HuH-7 (cell line): ENCODE measurements around the gene ASPRV1.

Source experiments
- DNase-seq: peaks from one replicate; pipeline ENCODE4 v3.0.0; 2011; ENCODE audit warnings: low spot score

The ASPRV1 gene

DNA sequence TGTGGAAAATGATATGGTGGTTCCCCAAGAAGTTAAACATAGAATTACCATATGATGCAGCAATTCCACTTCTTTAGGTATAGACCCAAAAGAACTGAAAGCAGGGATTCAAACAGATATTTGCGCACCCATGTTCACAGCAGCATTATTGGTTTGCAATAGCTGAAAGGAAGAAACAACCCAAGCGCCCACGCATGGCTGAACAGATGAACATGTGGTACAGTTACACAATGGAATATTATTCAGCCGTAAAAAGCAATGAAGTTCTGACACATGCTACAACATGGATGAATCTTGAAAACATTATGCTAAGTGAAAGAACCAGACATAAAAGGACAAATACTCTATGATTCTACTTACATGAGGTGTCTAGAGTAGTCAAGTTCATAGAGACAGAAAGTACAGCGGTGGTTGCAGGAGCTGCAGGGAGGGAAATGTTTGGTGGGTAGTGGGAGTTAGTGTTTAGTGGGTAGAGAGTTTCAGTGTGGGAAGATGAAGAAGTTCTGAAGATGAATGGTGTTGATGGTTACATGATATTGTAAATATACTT is 26.7 kb upstream of the ASPRV1 start:
- DNase-seq = no peak

DNA sequence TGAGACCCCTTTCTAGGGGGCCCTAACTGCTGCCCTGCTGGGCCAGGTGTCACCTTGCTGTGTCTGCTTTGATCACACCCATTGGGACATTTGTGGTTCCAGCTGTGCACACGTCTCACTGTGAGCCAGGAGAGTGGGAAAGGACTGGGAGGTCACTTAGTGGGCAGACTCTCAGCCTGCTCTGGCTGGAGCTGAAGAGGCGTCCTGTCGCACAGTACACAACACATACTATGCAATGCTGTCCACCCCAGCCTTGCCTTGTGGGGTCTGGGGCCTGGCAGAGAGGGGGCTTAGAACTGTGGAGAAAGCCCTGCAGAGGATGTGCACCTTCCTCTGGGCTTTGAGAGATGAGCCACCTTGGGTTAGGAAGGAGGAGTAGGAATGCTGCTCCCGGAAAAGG is 25.3 kb upstream of the ASPRV1 start:
- no peak for DNase-seq

DNA sequence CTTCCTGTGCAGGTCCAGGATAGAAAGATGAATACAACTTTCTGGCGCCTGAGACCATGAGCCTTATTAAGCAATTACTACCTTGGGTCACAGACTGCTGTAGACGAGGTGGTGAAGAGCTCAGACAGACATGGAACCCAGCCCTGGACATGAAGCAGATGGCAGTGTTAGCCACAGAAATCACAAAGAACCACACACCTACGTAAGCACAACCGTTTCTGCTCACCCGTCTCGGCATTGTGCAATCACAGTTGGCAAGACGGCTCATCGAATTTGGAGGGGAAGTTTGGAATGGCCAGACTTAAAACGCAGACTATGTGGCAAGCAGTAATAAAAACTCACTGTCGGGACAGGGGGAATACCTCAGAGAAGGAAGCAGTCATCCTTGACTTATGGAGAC is 24.3 kb upstream of the ASPRV1 start:
- no peak for DNase-seq

DNA sequence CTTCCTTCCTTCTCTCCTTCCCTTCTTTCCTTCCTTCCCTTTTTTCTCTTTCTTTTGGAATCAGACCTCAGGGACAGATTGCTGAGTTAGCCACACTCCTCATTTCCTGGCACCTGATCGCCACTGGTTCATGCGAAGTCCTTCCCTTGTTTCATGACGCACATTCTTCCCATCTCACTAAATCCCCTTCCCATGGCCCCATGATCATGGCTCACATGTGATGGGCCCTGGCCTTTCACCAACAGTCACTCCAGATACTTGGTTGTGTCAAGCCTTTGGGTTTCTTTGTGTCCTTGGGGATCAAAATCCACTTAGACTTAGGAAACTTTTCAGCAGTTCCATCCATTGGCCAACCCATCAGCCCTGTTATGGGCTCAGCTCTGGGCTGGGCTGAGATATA is 23.8 kb upstream of the ASPRV1 start:
- DNase-seq = no peak

DNA sequence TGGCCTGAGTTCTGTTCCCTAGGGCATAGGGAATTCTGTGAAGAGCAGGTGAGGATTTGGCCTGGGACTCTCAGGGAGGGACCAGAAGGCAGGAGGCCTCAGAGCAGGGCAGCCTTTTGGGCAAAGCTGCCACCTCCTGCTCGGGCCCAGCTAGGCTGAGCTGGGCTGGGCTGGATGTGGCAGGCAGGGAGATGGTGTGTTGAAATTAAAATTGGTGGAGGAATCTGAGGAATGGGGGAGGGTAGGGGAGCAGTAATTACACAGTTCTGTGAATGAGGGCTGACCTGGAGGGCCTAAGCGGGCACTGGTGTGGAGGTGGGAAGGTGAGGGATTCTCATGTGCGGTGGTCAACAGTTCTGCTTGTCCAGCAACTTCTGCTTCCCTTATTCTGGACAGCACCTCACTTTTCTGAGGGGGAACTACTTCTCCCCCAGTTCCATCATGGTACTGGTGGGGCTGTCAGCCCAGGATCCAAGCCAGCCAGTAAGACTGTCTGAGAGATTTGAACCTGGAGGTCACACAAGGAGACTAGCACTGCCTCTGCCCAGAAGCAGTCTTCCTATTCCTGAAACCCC is 22.0 kb upstream of the ASPRV1 start:
- no peak for DNase-seq

DNA sequence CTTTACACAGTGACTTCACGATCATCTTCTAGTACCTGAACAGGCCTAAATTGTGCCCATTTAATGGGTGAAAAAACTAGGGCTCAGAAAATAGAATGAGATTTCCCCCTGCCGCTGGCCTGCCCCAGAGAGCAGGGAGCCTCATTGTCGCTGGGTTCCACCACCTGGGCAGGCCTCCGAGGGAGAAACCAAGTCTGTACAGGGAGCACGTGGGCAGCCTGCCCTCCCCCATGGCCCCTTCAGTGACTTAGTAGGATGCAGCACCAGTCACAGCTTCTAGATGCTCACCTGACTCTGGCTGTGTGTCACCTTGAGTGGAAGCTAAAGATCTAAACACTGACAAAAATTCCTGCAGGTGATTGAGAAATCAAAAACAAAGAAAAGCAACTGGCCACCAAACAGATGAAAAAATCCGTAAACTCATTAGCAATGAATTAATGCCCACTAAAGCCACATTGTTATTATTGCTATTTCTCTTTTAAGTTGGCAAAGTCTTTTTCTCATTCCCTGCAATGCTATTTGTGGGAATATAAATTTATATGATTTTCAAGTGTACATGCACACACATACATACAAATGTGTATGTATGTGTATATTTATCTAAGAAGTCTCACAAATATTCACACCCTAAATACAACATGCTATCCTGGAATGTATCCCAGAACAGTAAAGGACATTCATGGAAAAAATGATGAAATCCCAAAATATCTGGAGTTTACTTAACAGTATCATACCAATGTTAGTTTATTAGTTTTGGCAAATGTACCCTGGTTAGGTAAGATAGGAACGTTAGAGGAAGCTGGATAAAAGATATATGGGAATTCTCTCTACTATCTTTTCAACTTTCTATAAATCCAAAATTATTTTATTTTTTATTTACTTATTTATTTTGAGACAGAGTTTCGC is 18.7 kb upstream of the ASPRV1 start:
- no peak for DNase-seq

DNA sequence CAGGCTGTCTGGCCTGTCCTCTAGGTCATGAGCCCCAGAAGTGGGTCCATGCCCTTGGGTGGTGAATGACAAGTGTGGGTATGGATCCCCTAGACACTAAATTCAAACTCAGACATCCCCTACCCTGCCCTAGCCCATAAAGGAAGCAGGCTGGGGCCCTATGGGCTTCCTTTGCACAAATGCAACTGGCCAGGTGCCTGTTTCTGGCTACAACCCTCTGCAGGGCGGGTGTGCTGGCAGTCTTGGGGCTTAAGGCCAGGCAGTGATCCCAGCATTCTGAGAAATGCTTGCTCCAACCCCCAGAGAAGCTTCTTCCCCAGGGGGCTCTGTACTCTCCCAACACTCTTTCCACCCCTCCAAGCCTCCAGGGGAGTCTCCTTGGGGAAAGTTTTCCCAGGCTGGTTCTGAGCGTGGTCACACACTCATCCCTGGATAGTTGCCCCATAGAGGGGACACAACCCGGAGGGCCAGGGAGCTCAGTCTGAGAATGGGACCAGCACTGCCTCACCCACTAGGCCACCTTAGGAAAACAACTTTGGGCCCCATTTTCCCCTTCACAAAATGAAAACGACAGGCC is 16.6 kb upstream of the ASPRV1 start:
- no peak for DNase-seq

DNA sequence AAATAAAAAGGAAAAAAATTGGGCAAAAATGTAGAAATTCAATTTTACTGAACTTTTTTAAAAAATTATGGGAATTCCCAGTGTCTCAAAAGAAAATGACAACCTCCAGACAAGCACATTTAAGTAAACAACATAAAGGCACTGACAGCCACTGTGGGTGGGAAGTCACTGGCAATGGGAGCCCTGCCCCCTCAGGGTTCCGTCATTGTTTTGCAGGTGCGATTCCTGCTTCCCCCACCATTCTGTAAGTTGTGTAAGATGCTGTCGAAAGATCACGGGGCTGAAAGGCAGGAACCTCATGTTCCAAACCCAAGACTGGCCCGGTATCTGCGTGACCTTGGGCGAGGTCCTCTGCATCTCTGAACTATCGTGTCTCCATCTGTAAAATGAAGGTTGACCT is 15.8 kb upstream of the ASPRV1 start:
- no peak for DNase-seq

DNA sequence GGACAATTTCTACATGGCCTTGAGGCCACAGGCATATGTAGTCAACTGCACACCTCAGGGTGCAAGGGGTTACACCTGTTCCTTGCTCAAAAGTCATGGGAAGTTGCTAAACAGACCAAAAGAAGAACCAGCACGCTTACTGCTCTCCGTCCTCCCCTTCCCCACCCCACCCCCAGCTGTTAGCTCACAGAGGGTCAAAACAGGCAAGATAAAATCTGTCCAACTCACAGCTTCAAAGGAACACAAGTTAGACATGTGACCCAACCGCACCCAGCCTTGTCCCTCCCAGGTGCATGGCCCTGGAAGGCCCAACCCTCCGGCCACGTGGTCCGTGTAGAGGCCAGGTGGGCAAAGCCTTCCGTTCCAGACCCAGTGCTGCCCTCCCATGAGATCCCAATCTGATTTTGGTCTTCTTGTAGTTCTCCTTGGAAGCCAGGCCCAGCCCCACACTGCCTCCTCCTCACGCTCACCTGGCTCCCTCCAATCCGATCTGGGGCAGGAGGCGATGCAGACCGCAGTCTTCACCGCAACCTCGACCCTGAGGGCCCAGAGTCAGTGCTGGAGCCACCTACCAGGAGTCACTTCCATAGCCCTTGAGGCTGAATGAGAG is 14.5 kb upstream of the ASPRV1 start:
- no peak for DNase-seq

DNA sequence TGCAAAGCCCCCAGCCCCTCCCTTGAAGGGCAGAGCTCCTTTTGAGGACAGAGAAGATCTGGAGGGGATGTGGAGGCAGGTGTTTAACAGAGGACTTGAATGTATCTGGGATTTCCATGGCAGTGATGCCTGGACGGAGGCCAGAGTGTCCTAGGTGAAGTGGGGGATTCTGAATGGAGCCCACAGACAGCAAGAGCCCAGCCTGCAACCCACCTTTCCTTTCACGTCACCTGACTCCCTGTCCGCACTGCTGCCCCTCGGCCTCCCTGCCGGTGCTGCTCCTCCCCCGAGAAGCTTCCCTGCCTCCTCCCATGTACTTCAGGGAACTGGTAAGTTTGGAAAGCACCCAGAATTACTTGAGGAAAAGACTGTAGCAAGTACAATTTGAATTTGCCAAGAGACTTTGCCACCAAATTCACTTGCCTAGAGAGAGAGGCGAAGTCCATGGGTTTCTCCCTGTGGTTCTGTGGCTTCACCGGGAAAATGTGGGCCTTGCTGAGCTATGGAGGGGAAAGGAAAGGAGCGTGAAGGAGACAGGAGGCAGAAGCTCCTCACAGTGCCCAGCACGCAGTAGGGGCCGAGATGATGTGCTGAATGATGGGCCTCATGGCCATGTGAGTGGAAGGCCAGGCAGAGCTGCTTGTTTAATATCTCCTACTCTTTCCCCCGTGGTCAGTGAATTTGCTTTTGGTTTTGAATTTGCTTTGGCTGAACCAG is 13.9 kb upstream of the ASPRV1 start:
- no peak for DNase-seq

DNA sequence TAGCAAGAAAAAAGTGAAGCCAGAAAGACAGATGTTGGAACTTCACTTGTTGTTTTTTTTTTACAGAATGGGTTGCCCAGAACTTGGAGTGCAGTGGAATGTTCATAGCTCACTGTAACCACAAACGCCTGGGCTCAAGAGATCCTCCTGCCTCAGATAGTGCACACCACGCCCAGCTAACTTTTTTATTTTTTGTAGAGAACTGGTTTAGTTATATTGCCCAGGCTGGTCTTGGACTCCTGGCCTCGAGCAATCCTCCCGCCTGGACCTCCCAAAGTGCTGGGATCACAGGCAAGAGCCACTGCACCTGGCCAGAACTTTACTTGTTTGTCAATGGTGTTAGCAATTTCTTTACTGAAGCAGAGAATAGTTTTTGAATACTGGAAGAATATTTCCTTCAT is 11.9 kb upstream of the ASPRV1 start:
- DNase-seq = no peak

DNA sequence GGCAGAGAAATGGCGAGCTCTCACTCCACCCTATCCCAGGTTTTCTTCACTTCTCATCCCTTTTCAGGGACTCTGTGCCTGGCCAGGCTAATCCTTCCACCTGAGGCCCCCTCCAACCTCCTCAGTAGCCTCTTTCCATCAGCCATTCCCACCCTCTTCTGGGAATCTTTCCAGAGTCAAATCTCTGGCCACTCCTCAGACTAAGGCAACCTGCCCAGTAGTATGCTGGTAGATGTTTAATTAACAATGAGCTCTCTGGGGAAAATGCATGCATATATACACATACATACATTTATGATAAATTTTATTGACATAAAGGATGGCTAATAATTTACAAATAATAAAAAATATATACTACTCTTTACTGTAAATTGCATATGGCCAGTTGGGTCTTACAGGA is 11.4 kb upstream of the ASPRV1 start:
- DNase-seq = no peak

DNA sequence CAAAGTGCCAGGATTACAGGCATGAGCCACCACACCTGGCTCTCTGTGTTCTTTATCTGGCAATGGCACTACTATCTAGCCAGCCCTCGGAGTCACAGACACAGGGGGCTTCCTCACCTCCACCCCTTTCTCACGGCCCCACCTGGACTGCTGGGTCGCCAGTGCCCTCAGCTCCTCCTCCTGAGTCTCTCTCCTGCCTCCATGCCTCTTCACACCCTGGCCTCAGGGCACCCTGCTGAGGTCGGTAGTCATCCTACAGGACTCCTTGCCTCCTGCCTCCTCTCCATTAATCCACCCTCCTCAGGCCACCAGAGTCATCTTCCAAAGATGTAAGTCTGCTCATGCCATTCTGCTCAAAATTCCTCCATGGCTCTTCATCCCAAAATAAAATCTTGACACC is 8.6 kb upstream of the ASPRV1 start:
- no peak for DNase-seq

DNA sequence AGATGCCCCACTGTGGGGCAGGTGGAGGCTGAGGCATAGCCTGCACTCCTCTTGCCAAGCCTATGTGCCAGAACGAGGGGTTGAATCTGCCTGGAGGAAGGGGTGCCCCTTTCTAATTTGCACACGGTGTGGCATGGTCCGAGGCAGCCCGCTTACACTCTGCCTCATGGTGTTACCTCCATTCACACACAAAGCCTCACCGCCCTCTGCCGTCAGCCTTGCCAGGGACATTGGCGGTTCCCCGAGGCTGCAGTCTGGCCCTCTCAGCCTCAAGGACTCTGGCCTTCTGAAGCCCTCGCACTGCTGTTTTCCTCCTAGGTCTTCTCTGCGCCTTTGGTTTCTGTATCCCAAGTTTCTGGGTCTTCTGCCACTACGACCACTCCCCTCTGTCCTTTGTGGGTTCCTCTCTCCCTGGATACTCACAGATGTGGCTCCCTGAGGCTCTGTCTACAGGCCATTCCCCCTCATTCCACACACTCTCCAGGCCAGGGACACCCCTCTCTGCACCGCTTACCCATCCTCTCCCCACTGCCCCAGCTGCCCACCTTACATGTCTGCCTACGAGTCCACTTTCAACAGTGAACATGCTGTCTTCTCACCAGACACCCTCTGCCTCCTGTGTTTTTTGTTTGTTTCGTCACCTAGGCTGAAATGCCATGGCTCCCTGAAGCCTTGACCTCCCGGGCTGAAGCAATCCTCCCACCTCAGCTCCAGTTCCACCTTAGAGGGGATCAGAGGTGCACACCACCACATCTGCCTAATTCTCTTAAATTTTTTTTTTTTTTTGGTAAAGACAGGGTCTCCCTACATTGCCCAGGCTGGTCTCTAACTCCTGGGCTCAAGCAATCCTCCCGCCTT is 7.9 kb upstream of the ASPRV1 start:
- no peak for DNase-seq

DNA sequence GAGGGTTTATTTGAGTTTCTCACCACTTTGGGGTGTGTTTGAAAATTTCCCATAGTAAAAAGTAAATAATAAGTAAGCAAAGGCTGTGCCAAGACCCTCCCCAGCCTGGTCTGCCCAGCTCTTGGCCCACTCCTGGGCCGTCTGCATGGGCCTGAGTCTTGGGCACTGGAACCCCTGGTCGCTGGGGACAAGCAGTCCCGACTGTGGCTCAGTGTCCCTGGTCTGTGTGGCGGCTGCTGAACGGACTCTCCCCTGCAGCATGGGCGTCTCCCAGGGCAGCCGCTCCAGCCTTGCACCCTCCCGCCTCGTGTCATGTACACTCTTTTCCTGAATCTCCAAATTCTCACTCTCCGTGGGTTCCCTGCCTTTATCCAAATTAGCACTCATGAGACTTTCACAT is 7.2 kb upstream of the ASPRV1 start:
- DNase-seq = no peak

DNA sequence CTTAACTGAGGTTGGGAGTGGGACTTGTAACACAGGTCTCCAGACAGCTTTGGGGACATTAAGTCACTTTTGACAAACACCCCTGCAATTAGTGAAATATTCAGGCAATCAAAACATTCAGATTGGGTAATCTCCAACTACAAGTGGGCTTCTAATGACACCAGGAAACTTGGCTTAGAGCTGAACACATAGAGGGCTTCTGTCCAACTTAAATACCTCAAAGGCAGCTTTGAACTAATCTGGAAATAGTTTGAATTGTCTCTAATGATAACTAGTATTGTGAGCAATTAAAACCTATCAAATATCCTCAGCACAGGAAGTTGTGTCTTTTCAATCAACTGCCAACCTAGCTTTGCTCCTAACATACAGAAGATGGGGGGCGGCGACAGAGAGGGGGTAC is 5.1 kb upstream of the ASPRV1 start:
- no peak for DNase-seq

DNA sequence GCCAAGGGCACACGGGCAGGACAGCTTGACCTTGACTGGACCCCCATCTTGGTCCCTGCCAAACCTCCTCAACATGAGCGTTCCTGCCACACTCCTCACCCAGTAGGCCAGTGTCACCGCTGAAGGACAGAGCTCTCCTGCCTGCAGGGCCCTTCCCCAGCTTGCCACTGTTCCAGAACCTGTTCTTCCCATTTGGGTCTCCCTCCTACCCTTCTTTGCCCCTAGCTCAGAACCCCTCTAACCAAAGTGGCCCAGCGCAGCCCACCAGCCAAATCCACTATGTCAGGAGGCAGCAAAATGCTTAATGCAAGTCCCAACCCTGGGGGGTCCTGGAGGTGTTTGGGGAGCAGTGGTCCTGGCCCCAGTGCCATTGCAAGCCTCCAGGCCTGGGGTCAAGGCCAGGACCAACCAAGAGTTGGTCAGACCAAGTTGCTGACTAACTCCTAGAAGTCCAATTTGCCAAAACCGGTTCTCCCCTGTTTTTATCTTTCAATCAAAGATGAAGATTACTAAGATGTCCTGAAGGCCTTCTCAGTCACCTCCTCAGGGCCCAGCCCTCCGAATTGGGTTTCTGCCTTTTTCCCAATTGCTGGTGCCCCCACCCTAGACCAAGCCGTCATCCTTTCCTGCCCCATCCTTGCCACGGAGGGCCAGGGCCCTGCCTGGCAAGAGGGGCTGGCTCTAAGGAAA is 4.5 kb upstream of the ASPRV1 start:
- no peak for DNase-seq

DNA sequence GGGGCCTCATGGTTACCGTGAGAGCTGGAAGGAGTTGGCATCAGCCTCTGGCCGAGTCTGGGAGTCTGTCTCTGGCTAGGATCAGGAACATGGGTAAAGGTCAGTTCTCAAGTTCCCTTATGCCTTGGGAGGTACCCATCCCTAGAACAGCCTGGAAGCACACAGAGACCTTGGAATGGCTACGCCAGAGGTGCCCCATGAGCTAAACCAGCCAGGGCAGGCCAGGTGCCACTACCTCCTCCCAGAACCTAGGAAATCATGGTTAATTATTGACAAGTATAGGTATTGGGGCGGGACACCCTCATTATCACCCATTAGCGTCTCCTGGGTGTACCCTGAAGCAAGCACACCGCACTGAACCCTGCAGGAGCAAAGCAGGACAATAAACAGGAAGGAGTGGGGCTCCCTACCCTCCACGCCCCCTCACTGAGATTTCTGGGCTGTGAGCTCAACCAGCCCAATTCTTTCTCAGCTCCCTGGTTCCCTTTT is 3.0 kb upstream of the ASPRV1 start:
- DNase-seq = no peak

DNA sequence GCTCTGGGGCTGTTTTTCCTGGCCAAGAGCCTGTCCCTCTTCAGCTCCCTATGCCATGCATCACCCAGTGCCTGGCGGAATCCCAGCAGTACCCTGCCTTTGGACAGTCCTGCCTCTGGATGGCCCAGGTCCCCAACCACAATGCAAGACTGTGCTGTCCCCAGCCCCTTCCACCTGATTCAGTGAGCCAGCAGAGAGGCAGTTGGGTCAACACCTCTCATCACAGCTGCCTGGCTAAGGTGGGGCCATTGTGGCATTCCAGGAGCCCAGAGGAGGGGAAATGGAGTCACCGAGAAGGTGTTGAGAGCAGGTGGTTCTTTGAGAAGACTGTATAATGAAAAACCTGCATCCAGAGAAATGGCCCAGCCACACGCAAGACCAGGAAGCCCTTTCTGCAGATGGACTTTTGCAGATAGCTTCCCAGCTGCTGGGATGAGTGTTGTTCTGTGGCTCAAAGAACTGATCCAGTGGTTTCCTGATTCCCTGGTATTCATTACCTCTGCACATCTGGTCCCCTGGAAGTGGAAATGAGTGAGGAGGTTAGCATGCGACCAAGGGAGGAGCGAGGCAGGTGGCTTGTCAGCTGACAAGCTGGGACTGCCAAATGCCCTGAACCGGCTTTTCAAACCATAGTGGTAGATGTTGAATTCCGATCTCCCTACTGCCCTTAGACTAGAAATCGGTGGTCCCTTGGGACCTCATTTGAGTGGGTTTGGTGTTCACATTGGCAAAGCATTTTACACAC is 1.7 kb upstream of the ASPRV1 start:
- DNase-seq = no peak

DNA sequence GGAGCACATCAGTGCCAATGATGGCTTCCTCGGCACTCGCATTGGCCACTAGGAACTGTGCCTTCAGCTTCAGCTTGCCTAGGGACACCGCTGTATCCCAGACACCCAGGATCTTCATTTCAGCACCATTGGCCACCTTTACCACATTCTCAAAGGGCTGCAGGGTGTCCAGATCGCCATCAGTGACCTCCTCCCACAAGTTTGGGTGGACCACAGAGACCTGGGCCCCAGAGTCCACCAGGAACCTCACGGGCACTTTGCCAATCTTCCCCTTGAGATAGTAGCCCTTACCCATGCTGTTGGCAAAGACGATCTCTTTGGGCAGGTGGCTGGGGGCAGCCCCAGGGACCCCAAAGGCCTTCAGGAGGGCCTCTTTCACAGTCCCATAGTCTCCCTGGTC is 610 bp downstream of the ASPRV1 start:
- no peak for DNase-seq
